ENCODE measurements around the gene NDUFS1.
"Not testable (repeated sequence)": the region's sequence is repeated elsewhere in the genome, so short reads cannot be mapped to it uniquely, and the experiment has no call there.

GRCh38 chr2:206157014-206157413 lies 2.2 kb downstream of the NDUFS1 start:
- not testable (repeated sequence) for TF ChIP-seq CTCF (IDR thresholded peaks at IDR 0.05 in 8 of 11, conservative IDR thresholded peaks at IDR 0.05 in 3 of 11); POLR2A (IDR thresholded peaks at IDR 0.05); POLR2AphosphoS5 (IDR thresholded peaks at IDR 0.05)
